ENCODE data around the gene CNOT8. TPM values are rescaled to one million over a fixed set of nuclear protein-coding genes. Genes with fewer than 3 reads are reported as not detected.
"Not testable (repeated sequence)": the region's sequence is repeated elsewhere in the genome, so short reads cannot be mapped to it uniquely, and the experiment has no call there.

Gene CNOT8
- polyA plus RNA-seq, 1 donor from 2014 or later, result 146 TPM

DNA sequence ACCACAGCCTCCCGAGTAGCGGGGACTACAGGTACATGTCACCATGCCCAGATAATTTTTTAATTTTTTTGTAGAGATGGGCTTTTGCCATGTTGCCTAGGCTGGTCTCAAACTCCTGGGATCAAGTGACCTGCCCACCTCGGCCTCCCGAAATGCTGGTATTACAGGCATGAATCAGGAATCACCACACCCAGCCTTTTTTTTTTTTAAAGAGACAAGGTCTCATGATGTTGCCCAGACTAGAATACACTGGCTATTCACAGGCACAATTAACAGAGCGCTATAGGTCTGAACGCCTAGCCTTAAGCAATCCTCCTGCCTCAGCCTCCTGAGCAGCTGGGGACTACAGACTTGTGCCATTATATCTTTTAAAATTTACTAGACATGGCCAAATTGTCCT is 43.5 kb downstream of the CNOT8 start:
- Histone ChIP-seq H3K36me3 (ENCODE audit: insufficient read depth, low read length) (peaks cover 5% of the 10 kb centered on the region), H3K4me3 (ENCODE audit: low read length) (no peak overlapping the region), H4K20me1 (ENCODE audit: insufficient read depth) (no peaks in the 10 kb centered on the region), H3K4me2 (ENCODE audit: low read length) (no peak overlapping the region), H3K27me3 (ENCODE audit: insufficient read depth, low read depth, low read length) (no peaks in the 10 kb centered on the region), H2AFZ (ENCODE audit: low read depth, low read length) (no peak overlapping the region), H3K9me2 (ENCODE audit: insufficient read depth, low read length) (no peaks in the 10 kb centered on the region), H3K27ac (ENCODE audit: low read length) (no peak overlapping the region), H3K9me3 (ENCODE audit: low read length) (no peaks in the 10 kb centered on the region), H3K9ac (ENCODE audit: low read length) (no peak overlapping the region), H3F3A (ENCODE audit: insufficient read depth, low read length, poor library complexity, severe bottlenecking) (no peaks in the 10 kb centered on the region), H3K79me2 (replicated peaks; ENCODE audit: insufficient read depth, low read length) (no peaks in the 10 kb centered on the region)
- TF ChIP-seq POLR2AphosphoS5 (IDR thresholded peaks at IDR 0.05), result no peak

DNA sequence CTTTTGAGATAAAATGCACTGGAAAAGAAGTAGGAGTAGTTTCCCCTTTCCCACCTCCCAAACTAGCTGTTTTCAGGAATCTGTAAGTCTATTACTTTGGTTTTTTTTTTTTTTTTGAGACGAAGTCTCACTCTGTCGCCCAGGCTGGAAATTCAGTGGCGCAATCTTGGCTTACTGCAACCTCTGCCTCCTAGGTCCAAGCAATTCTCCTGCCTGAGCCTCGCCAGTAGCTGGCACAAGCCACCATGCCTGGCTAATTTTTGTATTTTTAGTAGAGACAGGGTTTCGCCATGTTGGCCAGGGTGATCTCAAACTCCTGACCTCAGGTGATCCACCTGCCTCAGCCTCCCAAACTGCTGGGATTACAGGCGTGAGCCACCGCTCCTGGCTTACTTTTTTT is 47.2 kb downstream of the CNOT8 start:
- H3K4me2 ChIP-seq (ENCODE audit: low read length); H4K20me1 ChIP-seq (ENCODE audit: insufficient read depth); H3K27ac ChIP-seq (ENCODE audit: low read length); H3K79me2 ChIP-seq (replicated peaks; ENCODE audit: insufficient read depth, low read length); H3F3A ChIP-seq (ENCODE audit: insufficient read depth, low read length, poor library complexity, severe bottlenecking); H2AFZ ChIP-seq (ENCODE audit: low read depth, low read length); H3K4me3 ChIP-seq (ENCODE audit: low read length); H3K9ac ChIP-seq (ENCODE audit: low read length); H3K36me3 ChIP-seq (ENCODE audit: insufficient read depth, low read length); H3K9me2 ChIP-seq (ENCODE audit: insufficient read depth, low read length); H3K27me3 ChIP-seq (ENCODE audit: insufficient read depth, low read depth, low read length); H3K9me3 ChIP-seq (ENCODE audit: low read length): not testable (repeated sequence)

GRCh38 chr5:154916874-154917273 is 58.4 kb downstream of the CNOT8 start:
- Histone ChIP-seq H2AFZ (ENCODE audit: low read depth, low read length) (no peak overlapping the region), H3K9me3 (ENCODE audit: low read length) (no peaks in the 10 kb centered on the region), H3K4me3 (ENCODE audit: low read length) (no peak overlapping the region), H3F3A (ENCODE audit: insufficient read depth, low read length, poor library complexity, severe bottlenecking) (no peaks in the 10 kb centered on the region), H3K9me2 (ENCODE audit: insufficient read depth, low read length) (no peaks in the 10 kb centered on the region), H3K79me2 (replicated peaks; ENCODE audit: insufficient read depth, low read length) (no peaks in the 10 kb centered on the region), H3K27me3 (ENCODE audit: insufficient read depth, low read depth, low read length) (no peaks in the 10 kb centered on the region), H3K27ac (ENCODE audit: low read length) (no peak overlapping the region), H3K9ac (ENCODE audit: low read length) (no peak overlapping the region), H4K20me1 (ENCODE audit: insufficient read depth) (no peaks in the 10 kb centered on the region), H3K4me2 (ENCODE audit: low read length) (no peak overlapping the region), H3K36me3 (ENCODE audit: insufficient read depth, low read length) (peaks cover 24% of the 10 kb centered on the region)
- TF ChIP-seq REST (IDR thresholded peaks at IDR 0.05; ENCODE audit: borderline replicate concordance) (no peak), MXI1 (conservative IDR thresholded peaks at IDR 0.05; ENCODE audit: poor library complexity, severe bottlenecking) (no peak), EP300 (conservative IDR thresholded peaks at IDR 0.05; ENCODE audit: poor library complexity, severe bottlenecking) (no peak), TAF1 (IDR thresholded peaks at IDR 0.05; ENCODE audit: low read depth) (no peak), RAD21 (conservative IDR thresholded peaks at IDR 0.05) (no peak), POLR2AphosphoS5 (IDR thresholded peaks at IDR 0.05) (no peak), SMC3 (conservative IDR thresholded peaks at IDR 0.05; ENCODE audit: poor library complexity) (no peak), EZH2 (IDR thresholded peaks at IDR 0.05; ENCODE audit: borderline replicate concordance, insufficient read depth, low read length, poor library complexity, severe bottlenecking) (no peak)
- TF ChIP-seq, protein P1, sequence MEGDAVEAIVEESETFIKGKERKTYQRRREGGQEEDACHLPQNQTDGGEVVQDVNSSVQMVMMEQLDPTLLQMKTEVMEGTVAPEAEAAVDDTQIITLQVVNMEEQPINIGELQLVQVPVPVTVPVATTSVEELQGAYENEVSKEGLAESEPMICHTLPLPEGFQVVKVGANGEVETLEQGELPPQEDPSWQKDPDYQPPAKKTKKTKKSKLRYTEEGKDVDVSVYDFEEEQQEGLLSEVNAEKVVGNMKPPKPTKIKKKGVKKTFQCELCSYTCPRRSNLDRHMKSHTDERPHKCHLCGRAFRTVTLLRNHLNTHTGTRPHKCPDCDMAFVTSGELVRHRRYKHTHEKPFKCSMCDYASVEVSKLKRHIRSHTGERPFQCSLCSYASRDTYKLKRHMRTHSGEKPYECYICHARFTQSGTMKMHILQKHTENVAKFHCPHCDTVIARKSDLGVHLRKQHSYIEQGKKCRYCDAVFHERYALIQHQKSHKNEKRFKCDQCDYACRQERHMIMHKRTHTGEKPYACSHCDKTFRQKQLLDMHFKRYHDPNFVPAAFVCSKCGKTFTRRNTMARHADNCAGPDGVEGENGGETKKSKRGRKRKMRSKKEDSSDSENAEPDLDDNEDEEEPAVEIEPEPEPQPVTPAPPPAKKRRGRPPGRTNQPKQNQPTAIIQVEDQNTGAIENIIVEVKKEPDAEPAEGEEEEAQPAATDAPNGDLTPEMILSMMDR (IDR thresholded peaks at IDR 0.05; ENCODE audit: poor library complexity, severe bottlenecking), result no peak
